ENCODE measurements around the gene LMTK2. TPM values are rescaled to one million over a fixed set of nuclear protein-coding genes. Genes with fewer than 3 reads are reported as not detected.

The LMTK2 gene
- total RNA-seq, 4 donors from 2014 or later: 11.0 to 15.8 (median 12.0) TPM

DNA sequence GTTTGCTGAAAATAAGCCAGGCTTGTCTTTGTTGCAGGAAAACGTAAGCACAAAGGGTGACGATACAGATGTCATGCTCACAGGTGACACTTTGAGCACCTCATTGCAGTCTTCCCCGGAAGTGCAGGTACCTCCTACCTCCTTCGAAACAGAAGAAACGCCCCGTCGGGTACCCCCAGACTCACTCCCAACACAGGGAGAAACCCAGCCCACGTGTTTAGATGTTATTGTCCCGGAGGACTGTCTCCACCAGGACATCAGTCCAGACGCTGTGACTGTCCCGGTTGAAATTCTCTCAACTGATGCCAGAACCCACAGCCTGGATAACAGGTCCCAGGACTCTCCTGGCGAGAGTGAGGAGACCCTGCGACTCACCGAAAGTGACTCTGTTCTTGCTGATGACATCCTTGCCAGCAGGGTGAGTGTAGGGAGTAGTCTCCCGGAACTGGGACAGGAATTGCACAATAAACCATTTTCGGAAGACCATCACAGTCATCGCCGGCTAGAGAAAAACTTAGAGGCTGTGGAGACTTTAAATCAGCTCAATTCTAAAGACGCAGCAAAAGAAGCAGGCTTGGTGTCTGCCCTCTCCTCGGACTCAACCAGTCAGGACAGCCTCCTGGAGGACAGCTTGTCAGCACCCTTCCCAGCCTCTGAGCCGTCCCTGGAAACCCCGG is 86.3 kb downstream of the LMTK2 start:
- DNase-seq (ENCODE audit: low spot score): no peak
- no peak for ATAC-seq (ENCODE audit: low FRiP score)
- TF ChIP-seq, protein P1, sequence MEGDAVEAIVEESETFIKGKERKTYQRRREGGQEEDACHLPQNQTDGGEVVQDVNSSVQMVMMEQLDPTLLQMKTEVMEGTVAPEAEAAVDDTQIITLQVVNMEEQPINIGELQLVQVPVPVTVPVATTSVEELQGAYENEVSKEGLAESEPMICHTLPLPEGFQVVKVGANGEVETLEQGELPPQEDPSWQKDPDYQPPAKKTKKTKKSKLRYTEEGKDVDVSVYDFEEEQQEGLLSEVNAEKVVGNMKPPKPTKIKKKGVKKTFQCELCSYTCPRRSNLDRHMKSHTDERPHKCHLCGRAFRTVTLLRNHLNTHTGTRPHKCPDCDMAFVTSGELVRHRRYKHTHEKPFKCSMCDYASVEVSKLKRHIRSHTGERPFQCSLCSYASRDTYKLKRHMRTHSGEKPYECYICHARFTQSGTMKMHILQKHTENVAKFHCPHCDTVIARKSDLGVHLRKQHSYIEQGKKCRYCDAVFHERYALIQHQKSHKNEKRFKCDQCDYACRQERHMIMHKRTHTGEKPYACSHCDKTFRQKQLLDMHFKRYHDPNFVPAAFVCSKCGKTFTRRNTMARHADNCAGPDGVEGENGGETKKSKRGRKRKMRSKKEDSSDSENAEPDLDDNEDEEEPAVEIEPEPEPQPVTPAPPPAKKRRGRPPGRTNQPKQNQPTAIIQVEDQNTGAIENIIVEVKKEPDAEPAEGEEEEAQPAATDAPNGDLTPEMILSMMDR (IDR thresholded peaks at IDR 0.05): no peak

DNA sequence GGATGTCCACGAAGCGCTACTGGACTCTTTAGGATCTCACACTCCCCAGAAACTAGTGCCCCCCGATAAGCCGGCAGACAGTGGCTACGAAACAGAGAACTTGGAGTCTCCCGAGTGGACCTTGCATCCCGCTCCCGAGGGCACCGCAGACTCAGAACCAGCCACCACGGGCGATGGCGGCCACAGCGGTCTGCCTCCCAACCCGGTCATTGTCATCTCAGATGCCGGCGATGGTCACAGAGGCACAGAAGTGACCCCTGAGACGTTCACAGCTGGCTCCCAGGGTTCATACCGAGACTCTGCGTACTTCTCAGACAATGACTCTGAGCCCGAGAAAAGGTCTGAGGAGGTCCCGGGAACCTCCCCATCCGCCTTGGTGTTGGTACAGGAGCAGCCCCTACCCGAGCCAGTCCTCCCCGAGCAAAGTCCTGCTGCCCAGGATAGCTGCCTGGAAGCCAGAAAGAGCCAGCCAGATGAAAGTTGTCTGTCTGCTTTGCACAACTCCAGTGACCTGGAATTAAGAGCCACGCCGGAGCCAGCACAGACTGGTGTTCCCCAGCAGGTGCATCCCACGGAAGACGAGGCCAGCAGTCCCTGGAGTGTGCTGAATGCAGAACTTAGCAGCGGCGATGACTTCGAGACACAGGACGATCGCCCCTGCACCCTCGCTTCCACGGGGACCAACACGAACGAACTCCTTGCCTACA is 87.0 kb downstream of the LMTK2 start:
- TF ChIP-seq, protein P1 (IDR thresholded peaks at IDR 0.05): no peak
- ATAC-seq (ENCODE audit: low FRiP score) (no peak), DNase-seq (ENCODE audit: low spot score) (no peak)

DNA sequence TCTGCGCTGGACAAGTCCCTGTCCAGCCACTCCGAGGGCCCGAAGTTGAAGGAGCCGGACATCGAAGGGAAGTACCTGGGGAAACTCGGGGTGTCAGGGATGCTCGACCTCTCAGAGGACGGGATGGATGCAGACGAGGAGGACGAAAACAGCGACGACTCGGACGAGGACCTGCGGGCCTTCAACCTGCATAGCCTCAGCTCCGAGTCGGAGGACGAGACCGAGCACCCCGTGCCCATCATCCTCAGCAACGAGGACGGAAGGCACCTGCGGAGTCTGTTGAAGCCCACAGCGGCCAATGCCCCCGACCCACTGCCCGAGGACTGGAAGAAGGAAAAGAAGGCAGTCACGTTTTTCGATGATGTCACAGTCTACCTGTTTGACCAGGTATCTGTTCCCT is 87.5 kb downstream of the LMTK2 start:
- DNase-seq (ENCODE audit: low spot score) (no peak), ATAC-seq (ENCODE audit: low FRiP score) (no peak)
- TF ChIP-seq, protein P1 (IDR thresholded peaks at IDR 0.05): no peak

DNA sequence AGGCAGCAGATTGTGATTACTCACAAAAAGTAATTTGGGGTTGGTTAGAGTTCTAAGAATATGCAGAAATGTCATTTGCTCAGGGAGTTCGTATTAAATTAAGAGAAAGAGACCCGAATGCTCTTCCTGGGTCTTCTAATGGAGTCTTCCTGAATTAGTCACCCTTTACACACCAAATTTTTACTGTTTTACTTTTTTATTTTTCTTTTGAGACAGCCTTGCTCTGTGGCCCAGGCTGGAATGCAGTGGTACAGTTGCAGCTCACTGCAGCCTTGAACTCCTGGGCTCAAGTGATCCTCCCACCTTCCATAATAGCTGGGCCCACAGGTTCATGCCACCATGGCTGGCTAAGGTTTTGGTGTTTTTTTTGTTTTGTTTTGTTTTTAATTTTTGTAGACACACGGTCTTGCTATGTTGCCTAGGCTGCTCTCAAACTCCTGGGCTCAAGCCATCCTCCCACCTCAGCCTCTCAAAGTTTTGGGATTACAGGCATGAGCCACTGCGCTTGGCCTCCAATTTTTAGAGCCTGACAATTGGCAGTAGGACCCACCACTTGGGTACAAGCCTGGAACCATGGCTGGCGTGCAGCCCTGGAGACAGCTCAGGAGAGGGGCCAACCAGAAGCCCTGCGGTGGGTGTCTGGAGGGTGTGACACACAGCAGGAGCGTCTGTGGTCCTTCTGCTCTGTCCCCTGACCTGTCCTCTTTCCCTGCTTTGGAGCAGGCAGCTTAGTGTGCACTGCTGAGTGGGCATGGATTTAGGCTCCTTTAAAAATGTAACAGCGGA is 88.2 kb downstream of the LMTK2 start:
- TF ChIP-seq, protein P1 (IDR thresholded peaks at IDR 0.05): no peak

DNA sequence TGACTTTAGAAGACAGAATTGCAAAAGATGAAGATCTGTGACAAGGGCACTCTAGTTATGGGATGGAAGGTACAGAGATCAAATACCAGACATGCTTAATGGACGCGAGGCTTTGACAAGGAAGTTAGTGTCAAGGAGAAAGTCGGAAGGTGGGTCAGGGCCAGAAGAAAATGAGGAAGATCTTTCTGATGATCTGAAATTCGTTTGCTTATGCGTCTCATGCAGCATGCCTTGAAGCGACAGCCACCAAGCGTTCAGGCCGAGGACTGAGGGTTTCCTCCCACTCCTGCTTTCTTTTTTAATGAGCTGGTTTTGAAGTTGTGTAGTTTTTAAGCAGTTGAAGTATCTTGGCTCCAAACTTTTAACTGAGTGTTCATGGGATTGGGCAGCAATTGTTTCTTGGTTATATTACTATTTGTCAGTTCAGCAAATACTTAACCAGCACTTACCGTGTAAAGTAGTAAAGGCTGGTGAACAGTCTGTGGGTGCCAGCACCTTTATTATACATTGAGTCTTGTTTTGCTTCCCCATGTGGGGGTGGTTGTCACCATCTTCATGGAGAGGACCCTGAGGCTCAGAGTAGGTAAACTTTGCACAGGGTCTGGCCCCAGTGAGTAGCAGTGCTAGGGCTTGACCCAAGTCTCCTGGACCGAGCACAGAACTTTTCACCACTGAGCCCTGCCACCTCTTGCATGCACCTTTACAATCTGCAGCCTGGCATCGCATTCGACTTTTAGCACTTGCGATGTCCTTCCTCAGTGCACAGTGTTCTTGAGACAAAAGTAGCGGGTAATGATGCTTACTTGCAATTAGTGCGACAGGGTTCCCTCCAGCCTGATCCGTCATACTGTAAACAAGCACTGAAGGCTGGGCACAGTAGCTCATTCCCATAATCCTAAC is 90.3 kb downstream of the LMTK2 start:
- DNase-seq (ENCODE audit: low spot score): no peak
- no peak for ATAC-seq (ENCODE audit: low FRiP score)
- TF ChIP-seq, protein P1 (IDR thresholded peaks at IDR 0.05): no peak

More for the DNA sequence above, 88.2 kb downstream of the LMTK2 start:
- ATAC-seq (ENCODE audit: low FRiP score) (no peak), DNase-seq (ENCODE audit: low spot score) (no peak)

DNA sequence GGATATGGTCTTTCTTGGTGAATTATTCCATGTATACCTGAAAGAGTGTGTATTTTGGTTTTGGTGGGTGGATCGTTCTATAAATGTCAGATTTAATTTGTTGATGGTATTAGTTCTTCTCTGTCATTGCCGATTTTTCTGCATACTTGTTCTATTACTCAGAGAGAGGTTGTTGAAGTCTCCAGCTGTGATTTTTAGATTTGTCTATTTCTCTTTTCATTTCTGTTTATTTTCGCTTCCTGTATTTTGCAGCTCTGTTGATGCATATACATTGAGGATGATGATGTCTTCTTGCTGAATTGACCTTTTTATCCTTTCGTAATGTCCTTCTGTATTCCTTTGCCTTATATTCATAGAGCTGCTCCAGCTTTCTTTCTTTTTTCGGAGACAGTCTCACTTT is 92.5 kb downstream of the LMTK2 start:
- TF ChIP-seq, protein P1 (IDR thresholded peaks at IDR 0.05): no peak
- ATAC-seq (ENCODE audit: low FRiP score): no peak
- no peak for DNase-seq (ENCODE audit: low spot score)
